ENCODE measurements around the gene PTPN1. TPM values are rescaled to one million over a fixed set of nuclear protein-coding genes. Genes with fewer than 3 reads are reported as not detected.

The PTPN1 gene
- polyA plus RNA-seq, 1 donor (not counting 4 experiments of a cell fraction or from before 2014, with no cell fraction given): 61.6 TPM

DNA sequence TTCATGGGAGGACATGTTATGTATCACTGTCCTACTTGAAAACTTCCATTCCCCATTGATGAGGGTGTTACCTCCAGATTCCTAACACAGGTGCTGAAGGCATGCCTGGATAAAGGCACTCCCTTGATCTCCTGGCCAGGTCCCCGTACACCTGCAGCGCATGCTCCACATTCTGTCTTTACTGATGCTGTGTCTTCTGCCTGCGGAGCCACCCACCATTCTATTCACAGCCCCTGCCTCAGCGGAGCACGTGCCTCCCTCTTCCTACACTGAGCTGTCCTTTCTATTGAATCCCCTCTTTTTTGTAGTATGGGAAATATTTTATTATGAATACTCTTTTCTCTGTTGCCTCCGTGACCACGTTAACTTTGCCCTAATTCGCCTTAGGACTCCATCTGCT, 25.0 kb downstream of the PTPN1 start:
- Histone ChIP-seq H3K4me2 (ENCODE audit: control insufficient read depth, extremely low read depth, insufficient read depth, low read depth, low read length) (no peak overlapping the region), H3K9me3 (ENCODE audit: control insufficient read depth, low read depth, low read length) (no peaks in the 10 kb centered on the region), H3K9ac (ENCODE audit: control insufficient read depth, extremely low read depth, insufficient read depth, low read length) (no peak overlapping the region), H4K20me1 (ENCODE audit: control insufficient read depth, extremely low read depth, insufficient read depth, low read length) (peaks cover 9% of the 10 kb centered on the region), H3K79me2 (ENCODE audit: control insufficient read depth, insufficient read depth, low read length) (peaks cover 95% of the 10 kb centered on the region), H2AFZ (ENCODE audit: control insufficient read depth, low read length) (no peak overlapping the region), H3K36me3 (ENCODE audit: control insufficient read depth in 2 of 2, extremely low read depth in 1 of 2, insufficient read depth in 2 of 2, low read length in 2 of 2) (peaks cover 0 to 7% of the 10 kb centered on the region in 2 experiments), H3K27ac (ENCODE audit: control insufficient read depth, insufficient read depth, low read length) (no peak overlapping the region), H3K27me3 (ENCODE audit: control insufficient read depth, extremely low read depth, insufficient read depth, low read length) (no peaks in the 10 kb centered on the region), H3K9me1 (ENCODE audit: control insufficient read depth, extremely low read depth, insufficient read depth, low read length) (peaks cover 2% of the 10 kb centered on the region), H3K4me3 (ENCODE audit: control insufficient read depth in 2 of 3, extremely low read depth in 1 of 3, insufficient read depth in 2 of 3, low read depth in 1 of 3, low read length in 3 of 3) (no peak overlapping the region), H3K4me1 (ENCODE audit: control insufficient read depth, extremely low read depth, insufficient read depth, low read length) (peaks cover 3% of the 10 kb centered on the region)
- dilution Hi-C loops (cut with MboI; ENCODE audit: extremely low pct_ligation_motif_present, low sequenced_read_pairs): no loop called here
- no peak for TF ChIP-seq EZH2 (IDR thresholded peaks at IDR 0.05; ENCODE audit: low read length)
- TF ChIP-seq CTCF (optimal IDR thresholded peaks at IDR 0.05 in 1 of 3, IDR thresholded peaks at IDR 0.05 in 1 of 3, conservative IDR thresholded peaks at IDR 0.05 in 1 of 3; ENCODE audit: extremely low read depth in 1 of 3, insufficient read depth in 2 of 3, low read length in 3 of 3): no peak
- DNase-seq (ENCODE audit: low read depth, low spot score) (no peak), FAIRE-seq (no peak)

GRCh38 chr20:50536333-50536732, 26.1 kb downstream of the PTPN1 start:
- dilution Hi-C loops (cut with MboI; ENCODE audit: extremely low pct_ligation_motif_present, low sequenced_read_pairs): no loop called here
- Histone ChIP-seq H3K4me1 (ENCODE audit: control insufficient read depth, extremely low read depth, insufficient read depth, low read length) (peaks cover 15% of the 10 kb centered on the region), H3K27ac (ENCODE audit: control insufficient read depth, insufficient read depth, low read length) (no peak overlapping the region)

More at GRCh38 chr20:50536333-50536732, 26.1 kb downstream of the PTPN1 start:
- no peak overlapping the region for H3K4me3 ChIP-seq (ENCODE audit: control insufficient read depth in 2 of 3, extremely low read depth in 1 of 3, insufficient read depth in 2 of 3, low read depth in 1 of 3, low read length in 3 of 3)
- peaks cover 2% of the 10 kb centered on the region for H3K9me1 ChIP-seq (ENCODE audit: control insufficient read depth, extremely low read depth, insufficient read depth, low read length)
- H3K9ac ChIP-seq (ENCODE audit: control insufficient read depth, extremely low read depth, insufficient read depth, low read length): no peak overlapping the region
- no peaks in the 10 kb centered on the region for H3K27me3 ChIP-seq (ENCODE audit: control insufficient read depth, extremely low read depth, insufficient read depth, low read length)
- H3K4me2 ChIP-seq (ENCODE audit: control insufficient read depth, extremely low read depth, insufficient read depth, low read depth, low read length): no peak overlapping the region
- DNase-seq (ENCODE audit: low read depth, low spot score): no peak
- H3K9me3 ChIP-seq (ENCODE audit: control insufficient read depth, low read depth, low read length): no peaks in the 10 kb centered on the region
- H3K36me3 ChIP-seq (ENCODE audit: control insufficient read depth in 2 of 2, extremely low read depth in 1 of 2, insufficient read depth in 2 of 2, low read length in 2 of 2): peaks cover 0 to 8% of the 10 kb centered on the region in 2 experiments
- no peak overlapping the region for H2AFZ ChIP-seq (ENCODE audit: control insufficient read depth, low read length)
- no peak for TF ChIP-seq CTCF (optimal IDR thresholded peaks at IDR 0.05 in 1 of 3, IDR thresholded peaks at IDR 0.05 in 1 of 3, conservative IDR thresholded peaks at IDR 0.05 in 1 of 3; ENCODE audit: extremely low read depth in 1 of 3, insufficient read depth in 2 of 3, low read length in 3 of 3)
- no peak for TF ChIP-seq EZH2 (IDR thresholded peaks at IDR 0.05; ENCODE audit: low read length)
- H4K20me1 ChIP-seq (ENCODE audit: control insufficient read depth, extremely low read depth, insufficient read depth, low read length): peaks cover 9% of the 10 kb centered on the region
- FAIRE-seq: no peak
- peaks cover 95% of the 10 kb centered on the region for H3K79me2 ChIP-seq (ENCODE audit: control insufficient read depth, insufficient read depth, low read length)

Measured in keratinocyte (primary cell).